Midbrain (tissue), 1 donor: ENCODE measurements around the gene SHE.
"Not testable (repeated sequence)": the region's sequence is repeated elsewhere in the genome, so short reads cannot be mapped to it uniquely, and the experiment has no call there.

ENCODE experiments used
- DNase-seq: peaks from one replicate; lab custom pipeline; 2025; lab: John Stamatoyannopoulos, UW

The SHE gene

DNA sequence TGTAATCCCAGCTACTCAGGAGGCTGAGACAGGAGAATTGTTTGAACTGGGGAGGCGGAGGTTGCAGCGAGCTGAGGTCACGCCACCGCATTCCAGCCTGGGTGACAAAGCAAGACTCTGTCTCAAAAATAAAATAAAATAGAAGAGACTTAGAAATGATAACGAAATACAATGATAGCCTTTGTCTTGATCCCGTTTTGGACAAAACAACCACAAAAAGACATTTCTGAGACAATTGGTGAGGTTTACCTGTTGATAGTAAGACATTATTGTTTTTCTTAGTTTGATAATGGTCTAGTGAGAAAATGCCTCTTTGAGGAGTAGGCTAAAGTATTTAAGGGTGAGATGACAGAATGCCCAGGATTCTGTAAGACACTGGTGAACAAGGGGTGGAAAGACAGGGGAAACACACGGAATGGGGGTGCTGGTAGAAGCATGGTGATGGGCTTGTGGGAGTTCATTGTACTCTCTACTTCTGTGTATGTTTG, 11.9 kb upstream of the SHE start:
- DNase-seq: no peak

GRCh38 chr1:154512760-154513159, 10.5 kb upstream of the SHE start:
- DNase-seq: no peak

DNA sequence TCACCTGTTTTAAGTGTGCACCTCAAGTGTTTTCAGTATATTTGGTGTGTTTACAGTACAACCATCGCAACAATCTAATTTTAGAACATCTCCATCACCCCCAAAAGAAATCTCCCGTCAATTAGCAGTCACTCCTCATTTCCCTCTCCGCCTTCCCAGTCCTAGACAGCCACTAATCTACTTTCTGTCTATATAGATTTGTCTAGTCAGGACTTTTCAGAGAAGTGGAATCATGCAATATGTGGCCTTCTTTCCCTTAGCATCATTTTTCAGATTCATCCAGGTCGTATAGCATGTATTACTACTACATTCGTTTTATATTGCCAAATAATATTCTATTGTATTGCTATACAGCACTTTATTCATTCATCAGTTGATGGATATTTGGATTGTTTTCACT, 1.7 kb upstream of the SHE start:
- no peak for DNase-seq

DNA sequence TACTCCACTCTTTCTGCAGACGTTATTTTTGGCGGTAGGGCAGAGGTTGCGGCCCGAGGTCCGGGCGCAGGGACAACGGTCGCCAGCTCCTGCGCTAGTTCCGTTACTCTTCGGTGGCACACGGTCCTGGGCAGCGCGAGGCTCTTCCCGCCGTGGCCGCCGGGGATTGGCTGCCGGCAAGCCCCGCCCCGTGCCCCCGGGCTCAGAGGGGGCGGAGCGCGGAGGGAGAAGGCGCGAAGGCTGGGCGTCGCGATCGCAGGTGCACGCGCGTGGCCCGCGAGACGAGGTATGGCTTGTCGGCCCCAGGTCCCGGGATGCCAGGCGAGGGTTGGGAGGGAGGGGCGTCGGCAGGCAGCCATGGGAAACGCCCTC, 518 bp upstream of the SHE start:
- no peak for DNase-seq

GRCh38 chr1:154501423-154502065, 668 bp downstream of the SHE start:
- no peak for DNase-seq

GRCh38 chr1:154500533-154500932, 1.7 kb downstream of the SHE start:
- DNase-seq: no peak

- no peak for DNase-seq
Observed at GRCh38 chr1:154499446-154499845, 2.8 kb downstream of the SHE start.

- no peak for DNase-seq
Observed at GRCh38 chr1:154497026-154497806, 5.0 kb downstream of the SHE start.

GRCh38 chr1:154496383-154496782, 5.8 kb downstream of the SHE start:
- no peak for DNase-seq

GRCh38 chr1:154495496-154496273, 6.5 kb downstream of the SHE start:
- no peak for DNase-seq

DNA sequence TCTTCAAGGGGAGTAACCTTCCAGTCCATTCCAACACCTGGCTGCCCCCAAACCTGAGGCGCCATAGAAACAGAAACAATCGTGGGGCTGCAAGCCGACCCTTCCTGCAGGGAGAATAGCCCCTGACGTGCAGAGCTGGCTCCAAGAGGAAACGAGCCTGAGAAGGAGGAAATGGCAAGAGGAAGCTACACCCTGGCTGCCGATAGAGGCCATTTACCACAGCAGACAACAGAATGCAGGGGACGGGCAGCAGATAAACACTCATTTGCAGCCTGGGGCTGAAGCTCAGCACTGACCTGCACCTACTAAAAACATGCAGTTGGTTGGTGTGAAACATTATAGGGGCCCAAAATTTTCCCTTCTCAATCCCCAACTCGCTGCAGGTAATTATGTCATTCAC, 8.9 kb downstream of the SHE start:
- no peak for DNase-seq

- no peak for DNase-seq
Observed at GRCh38 chr1:154492115-154492514, 10.1 kb downstream of the SHE start.

- DNase-seq: no peak
Observed at GRCh38 chr1:154490317-154490716, 11.9 kb downstream of the SHE start.

DNA sequence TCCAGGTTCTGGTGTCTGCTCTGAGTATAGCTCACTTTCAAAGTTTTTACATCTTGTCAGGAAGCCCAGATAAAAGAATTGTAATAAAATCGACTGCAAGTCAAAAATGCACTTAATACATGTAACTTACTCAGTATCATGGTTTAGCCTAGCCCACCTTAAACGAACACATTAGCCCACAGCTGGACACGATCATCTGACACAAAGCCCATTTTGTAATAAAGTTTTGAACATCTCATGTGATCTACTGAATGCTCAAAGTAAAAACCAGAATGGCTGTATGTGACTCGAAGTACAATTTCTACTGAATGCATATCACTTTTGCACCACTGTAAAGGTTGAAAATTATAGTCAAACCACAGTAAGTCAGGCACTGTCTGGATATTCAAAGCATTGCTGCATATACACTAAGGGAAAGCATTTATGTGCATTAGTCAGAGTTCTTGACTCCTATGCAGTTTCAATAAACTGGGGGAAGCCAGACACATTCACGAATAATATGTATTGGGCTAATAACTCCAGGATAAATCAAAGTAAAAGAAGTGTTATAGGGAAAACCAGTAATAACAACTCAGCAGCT, 12.4 kb downstream of the SHE start:
- no peak for DNase-seq

GRCh38 chr1:154488922-154489321, 13.3 kb downstream of the SHE start:
- DNase-seq: no peak

- not testable (repeated sequence) for DNase-seq
Observed at GRCh38 chr1:154486756-154487155, 15.5 kb downstream of the SHE start.

GRCh38 chr1:154485910-154486496, 16.2 kb downstream of the SHE start:
- DNase-seq: no peak

DNA sequence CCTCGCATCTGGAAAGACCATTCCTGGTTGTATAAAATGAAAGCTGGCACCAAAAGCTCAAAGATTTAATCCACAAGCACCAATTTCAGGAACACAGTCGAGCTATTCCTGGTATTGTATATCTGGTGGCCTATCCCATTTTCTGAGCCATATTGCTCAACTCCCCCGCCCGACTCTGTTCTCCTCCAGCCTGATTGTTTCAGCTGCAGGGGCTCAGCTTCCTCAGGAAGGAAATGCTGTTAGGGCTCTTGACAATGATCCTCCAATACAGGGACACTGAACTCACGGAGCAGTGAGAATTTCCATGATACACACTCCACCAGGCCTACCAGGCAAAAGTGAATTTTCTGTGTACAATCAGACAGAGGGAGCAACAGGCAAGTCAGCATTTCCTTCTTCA, 17.1 kb downstream of the SHE start:
- no peak for DNase-seq

DNA sequence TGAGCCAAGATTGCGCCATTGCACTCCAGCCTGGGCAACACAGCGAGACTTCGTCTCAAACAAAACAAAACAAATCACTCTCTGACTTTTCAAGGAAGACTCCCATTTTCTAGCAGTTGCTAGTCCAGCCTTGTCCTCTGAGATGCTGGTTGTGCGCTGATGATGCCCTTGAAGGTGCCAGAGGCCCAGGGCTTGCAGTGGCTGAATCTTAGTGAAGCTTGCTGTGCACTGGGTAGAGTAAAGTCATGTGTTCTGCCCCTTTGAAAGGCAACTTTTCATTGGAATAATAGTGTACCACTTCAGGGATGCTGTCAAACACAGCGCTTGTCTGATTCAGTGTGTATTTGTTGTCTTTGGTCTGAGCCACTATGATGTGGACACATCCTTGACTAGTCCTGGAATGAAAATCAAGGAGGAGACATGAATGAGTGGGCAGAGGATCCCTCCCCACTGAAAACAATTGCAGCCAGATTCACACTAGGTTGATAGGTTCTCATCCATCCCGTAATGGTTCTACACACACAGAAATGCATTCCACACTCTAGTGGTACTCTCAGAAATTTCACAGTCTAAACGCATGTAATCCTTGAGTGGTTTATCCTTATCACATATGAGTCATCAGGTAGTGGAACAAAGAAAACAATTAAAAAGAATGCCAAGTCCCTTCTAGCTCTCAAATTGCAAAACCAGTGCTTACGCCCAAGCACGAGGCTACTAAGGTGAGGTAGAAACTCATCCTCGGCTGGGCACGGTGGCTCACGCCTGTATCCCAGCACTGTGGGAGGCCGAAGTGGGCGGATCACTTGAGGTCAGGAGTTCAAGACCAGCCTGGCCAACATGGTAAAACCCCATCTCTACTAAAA, 18.0 kb downstream of the SHE start:
- DNase-seq: no peak

- no peak for DNase-seq
Observed at GRCh38 chr1:154481053-154481452, 21.2 kb downstream of the SHE start.

GRCh38 chr1:154479764-154480421, 22.3 kb downstream of the SHE start:
- peak; percentile 94 for DNase-seq
